GM19395 (cell line): ENCODE measurements around the gene COLEC12.
A peak's percentile ranks its signal among the peaks of the same experiment; 100 is the strongest.
"Not testable (repeated sequence)": the region's sequence is repeated elsewhere in the genome, so short reads cannot be mapped to it uniquely, and the experiment has no call there.

Experiments used
- ATAC-seq: cut with Tn5 transposase; IDR thresholded peaks from one replicate; pipeline ENCODE4 v1.9.1; 2021; ENCODE audit warnings: mild to moderate bottlenecking, moderate library complexity; ENCODE audit not compliant: unreplicated experiment

The COLEC12 gene

GRCh38 chr18:294566-294965 lies 205.9 kb downstream of the COLEC12 start:
- ATAC-seq, result no peak

GRCh38 chr18:293536-293935 lies 207.0 kb downstream of the COLEC12 start:
- no peak for ATAC-seq

GRCh38 chr18:292271-292670 lies 208.2 kb downstream of the COLEC12 start:
- ATAC-seq, result no peak

GRCh38 chr18:289970-290369 lies 210.5 kb downstream of the COLEC12 start:
- not testable (repeated sequence) for ATAC-seq

- ATAC-seq, result no peak
Measured at GRCh38 chr18:289026-289425, 211.5 kb downstream of the COLEC12 start.

- ATAC-seq, result no peak
Measured at GRCh38 chr18:286515-287310, 213.8 kb downstream of the COLEC12 start.

GRCh38 chr18:285817-286216 lies 214.7 kb downstream of the COLEC12 start:
- ATAC-seq, result no peak

- ATAC-seq, result no peak
Measured at GRCh38 chr18:275486-275885, 225.0 kb downstream of the COLEC12 start.

GRCh38 chr18:274313-274712 lies 226.2 kb downstream of the COLEC12 start:
- no peak for ATAC-seq

- ATAC-seq, result no peak
Measured at GRCh38 chr18:273525-273924, 227.0 kb downstream of the COLEC12 start.

- ATAC-seq, result no peak
Measured at GRCh38 chr18:272650-273049, 227.9 kb downstream of the COLEC12 start.

GRCh38 chr18:269480-270095 lies 230.9 kb downstream of the COLEC12 start:
- no peak for ATAC-seq

- ATAC-seq, result peak; percentile 93
Measured at GRCh38 chr18:267688-268552, 232.6 kb downstream of the COLEC12 start, which contains the start of gene THOC1. TSS of gene THOC1 (minus strand) at chr18:268047. CDS start at chr18:268019, 28 bp downstream.

- ATAC-seq, result peak; percentile 34
Measured at GRCh38 chr18:267380-267687, 233.2 kb downstream of the COLEC12 start.
